CD4-positive, alpha-beta T cell treated with Interleukin-1 beta for 1 hour (primary cell): ENCODE data around the gene APLP2.
"Not testable (repeated sequence)": the region's sequence is repeated elsewhere in the genome, so short reads cannot be mapped to it uniquely, and the experiment has no call there.

Source experiments
- DNase-seq, 2 donors: peaks; one replicate each; pipeline ENCODE4 v3.0.0-alpha.2; 2020 to 2022

The APLP2 gene

GRCh38 chr11:130092661-130093060 is 23.0 kb downstream of the APLP2 start:
- no peak for DNase-seq

DNA sequence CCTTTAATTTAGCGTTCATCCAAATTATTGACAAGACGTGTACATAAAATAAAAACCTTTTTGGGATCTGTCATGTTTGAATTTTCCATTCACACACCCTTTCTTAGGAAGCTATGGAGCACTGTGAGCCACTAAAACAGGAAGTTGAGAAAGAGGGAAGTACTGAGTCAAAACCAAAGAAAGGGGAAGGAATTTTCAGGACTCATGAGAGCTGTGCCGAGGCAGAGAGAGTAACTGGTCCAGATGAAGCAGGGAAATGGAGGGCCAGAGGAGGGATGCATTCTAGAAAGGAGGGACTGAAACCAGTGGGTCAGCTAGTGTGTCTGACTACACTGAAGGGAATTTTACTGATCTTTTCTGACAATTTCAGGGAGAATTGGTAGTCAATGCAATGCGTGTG is 24.9 kb downstream of the APLP2 start:
- DNase-seq: no peak

DNA sequence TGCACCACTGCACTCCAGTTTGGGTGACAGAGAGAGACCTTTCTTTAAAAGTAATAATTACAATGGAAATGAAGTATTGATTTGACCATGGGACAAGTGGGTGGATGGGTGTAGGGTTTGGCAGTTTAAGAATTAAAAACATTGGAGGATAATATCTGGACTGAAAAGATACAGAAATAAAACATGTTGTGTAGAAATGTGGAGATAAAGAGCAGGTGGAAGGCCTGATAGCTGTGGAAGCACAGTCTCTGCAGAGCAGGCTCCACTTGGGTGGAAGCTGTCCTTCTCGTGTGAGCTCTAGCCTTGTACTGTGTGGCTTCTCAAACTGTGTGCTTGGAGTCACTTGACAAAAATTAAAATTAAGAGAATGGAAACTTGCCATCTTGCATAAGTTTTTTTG is 25.6 kb downstream of the APLP2 start:
- no peak for DNase-seq

GRCh38 chr11:130096042-130096441 is 26.3 kb downstream of the APLP2 start:
- DNase-seq: no peak

DNA sequence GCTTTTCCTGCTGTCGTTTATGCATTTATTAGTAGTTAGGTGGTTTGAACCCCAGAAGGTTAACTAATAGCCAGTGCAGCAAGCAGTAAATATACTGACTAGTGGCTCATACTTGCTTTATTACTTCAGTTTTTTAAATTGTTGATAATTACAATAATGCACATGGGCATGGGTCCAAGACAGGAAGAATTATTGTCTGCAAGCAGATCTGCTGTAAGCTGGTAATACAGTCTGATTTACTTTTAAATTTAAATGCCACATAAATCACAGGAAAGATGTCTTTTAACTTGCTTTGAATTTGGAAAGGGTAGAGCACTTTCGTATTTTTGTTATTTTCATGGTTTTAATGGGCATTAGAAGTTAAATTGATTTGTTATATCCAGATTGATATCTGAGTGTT is 27.1 kb downstream of the APLP2 start:
- DNase-seq: no peak

DNA sequence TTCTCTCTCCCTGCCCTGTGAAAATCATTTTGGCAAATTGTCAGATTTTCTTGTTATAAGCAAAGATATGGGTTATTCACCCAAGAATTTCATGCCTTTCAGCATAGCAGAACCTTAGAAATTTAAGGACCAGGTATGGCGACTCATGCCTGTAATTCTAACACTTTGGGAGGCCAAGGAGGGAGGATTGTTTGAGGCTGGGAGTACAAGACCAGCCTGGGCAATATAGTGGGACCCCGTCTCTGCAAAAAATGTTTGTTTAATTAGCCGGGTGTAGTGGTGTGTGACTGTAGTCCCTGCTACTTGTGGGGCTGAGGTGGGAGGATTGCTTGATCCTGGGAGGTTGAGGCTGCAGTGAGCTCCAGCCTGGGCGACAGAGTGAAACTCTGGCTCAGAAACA is 27.6 kb downstream of the APLP2 start:
- no peak for DNase-seq

DNA sequence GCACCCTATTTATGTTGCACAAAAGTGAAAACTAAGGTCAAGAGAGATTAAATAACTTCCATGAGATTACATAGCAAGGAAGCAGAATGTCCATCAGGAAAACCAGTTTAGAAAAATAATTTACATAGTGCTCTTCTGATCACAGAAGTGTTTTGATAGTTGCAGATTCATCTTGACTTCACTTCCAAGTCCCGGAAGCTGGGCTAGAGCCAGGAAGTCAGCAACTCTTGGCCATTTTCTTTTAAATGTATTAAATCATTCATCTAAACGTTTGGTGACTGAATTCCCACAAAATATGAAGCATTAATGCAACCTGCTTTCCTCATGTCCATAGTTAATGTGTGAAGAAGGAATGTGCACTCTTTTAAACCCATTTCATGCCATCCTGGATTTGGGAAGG is 29.7 kb downstream of the APLP2 start:
- DNase-seq: no peak

- no peak for DNase-seq
These were observed 30.8 kb downstream of the APLP2 start for GRCh38 chr11:130100381-130101095.

- DNase-seq: no peak
These were observed 32.0 kb downstream of the APLP2 start for GRCh38 chr11:130101661-130102060.

DNA sequence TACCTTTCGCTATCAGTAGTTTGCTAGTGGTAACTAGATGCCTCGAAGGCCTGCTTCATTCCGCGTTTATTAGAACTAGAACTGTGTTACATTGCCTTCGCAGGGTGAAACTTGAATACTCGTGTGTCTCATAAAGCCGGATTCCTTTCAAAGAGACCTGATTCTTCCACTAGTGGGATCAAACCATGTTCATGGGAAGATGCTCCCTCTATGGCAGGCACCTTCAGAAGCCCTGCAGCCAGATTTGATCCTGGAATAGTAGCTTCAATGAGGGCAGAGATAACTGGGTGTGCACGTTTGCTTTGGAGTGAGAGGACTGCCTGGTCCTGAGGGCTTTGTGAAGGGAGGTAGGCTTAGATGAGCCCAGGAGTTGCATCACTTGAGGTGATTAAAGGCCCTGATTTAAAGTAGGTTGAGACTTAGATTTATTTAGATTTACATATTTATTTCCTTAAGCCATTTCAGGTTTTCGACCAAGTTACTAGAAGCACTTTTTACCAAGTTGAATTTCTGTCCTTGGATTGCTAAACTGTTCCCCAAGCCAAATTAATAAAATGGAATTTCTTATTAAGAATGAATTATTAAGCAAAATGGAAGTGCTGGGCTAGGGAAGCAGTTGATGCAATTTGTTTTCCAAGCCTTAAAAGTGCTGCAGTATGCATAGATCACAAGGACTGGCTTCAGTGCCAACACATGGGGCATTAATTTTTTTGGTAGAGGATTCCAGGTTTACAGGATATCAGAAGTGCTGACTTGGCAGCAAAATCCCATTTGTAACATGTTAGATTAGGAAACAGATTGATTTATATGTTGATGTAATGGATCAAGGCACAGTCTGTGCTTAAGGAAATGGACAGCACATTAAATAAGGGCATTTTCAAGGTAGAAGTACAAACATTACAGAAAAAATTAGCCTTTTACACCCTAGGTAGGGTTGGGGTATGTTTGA is 32.9 kb downstream of the APLP2 start:
- no peak for DNase-seq

DNA sequence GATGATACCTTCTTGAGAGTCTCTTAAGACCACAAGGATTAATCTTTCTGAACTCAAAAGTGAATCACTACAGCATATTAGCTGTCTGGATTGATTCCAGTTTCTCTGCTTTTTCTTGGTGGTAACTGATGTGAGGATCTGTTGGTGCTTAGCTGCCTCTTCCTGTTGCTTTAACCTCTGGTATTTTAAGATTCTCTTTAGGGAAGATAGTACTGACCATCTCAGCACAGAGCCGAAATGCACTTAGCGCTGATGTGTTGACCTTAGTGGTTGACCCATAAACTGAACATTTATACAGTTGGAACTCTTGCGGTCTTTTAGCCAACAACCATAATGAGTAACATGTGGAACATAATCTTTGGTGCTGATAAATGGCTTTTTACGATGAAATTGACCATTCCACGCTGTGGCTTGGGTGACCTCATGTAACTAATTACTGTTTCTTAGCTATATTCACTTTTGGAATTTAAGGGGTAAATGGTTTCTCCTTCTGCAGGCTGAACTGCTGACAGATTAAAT is 33.7 kb downstream of the APLP2 start:
- no peak for DNase-seq

DNA sequence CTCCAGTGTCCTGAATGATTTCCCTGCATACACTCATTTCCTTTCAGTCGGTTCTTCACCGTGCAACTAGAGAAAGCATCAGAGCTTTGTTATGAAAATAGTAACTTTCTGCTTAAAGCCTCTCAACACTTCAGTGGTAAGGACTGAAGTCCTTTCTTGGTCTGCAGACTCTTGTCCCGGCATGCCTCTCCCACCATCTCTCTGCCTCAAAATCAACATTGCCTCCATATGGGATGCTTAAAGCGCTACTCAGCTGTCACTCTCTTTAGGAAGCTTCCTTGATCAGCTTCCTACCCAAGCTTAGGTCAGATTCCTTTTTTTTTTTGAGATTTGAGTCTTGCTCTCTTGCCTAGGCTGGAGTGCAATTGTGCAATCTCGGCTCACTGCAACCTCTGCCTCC is 36.7 kb downstream of the APLP2 start:
- DNase-seq: no peak

GRCh38 chr11:130108671-130109070 is 39.0 kb downstream of the APLP2 start:
- not testable (repeated sequence) for DNase-seq

DNA sequence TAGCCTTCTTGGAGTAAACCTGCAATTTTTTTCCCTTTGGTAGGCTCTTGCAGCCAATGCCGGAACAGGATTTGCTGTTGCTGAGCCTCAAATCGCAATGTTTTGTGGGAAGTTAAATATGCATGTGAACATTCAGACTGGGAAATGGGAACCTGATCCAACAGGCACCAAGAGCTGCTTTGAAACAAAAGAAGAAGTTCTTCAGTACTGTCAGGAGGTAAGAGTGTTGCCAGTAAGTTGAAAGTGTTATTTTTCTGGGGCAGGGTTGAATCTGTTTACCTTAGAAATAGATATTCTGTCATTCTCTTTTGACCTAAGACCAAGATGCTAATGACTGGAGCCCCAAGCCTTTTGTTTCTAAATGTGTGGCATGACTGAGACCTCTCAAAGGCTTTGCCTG is 39.7 kb downstream of the APLP2 start:
- DNase-seq: no peak

DNA sequence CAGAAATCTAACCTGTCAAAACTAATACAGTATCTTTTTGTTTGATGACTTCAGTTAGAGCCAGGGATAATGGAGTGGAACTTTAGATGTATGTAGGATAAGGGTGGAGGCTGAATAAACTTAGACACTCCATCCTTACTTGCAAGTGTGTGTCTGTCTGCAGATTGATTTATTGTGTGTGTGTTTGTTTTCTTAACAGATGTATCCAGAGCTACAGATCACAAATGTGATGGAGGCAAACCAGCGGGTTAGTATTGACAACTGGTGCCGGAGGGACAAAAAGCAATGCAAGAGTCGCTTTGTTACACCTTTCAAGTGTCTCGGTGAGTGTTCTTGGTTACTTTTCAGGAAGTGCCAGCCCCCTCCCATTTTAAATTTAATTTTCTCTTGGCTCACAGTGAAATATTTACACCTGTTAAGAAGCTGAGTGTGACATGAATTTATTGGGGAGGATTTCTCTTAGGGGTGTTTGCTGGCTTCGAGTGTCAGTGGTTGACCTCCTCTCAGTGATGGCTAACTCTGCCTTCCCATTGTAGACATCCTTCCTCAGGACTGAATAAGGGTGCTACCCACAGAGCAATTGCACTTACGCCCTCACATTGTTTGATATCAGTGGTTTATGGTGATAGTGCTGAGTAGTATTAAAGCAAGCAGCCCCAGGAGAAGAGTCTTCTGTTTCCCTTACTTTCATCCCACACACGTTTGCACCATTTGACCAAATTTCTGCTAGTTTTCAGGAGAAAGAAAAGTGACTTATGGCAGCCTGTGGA is 40.8 kb downstream of the APLP2 start:
- no peak for DNase-seq

- DNase-seq: no peak
These were observed 42.6 kb downstream of the APLP2 start for GRCh38 chr11:130112071-130112830.

DNA sequence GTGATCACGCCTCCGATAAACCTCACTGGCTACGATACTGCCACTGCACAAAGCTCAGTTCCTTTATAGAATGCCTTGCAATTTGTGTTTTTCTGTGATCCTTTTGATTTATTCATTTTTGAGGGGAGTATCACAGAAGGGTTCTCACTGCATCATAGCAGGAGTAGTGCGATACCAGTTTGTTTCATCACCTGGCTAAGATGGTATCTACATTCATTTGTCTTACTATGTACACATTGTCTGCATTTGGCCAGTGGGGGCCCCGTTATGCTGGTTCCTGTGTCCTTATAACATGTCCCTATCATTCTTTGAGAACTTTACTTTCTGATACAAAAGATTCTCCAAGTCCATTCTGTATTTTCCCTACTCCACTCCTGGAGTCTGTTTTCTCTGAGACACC is 44.6 kb downstream of the APLP2 start:
- DNase-seq: no peak

- no peak for DNase-seq
These were observed 45.0 kb downstream of the APLP2 start for GRCh38 chr11:130114726-130115125.

DNA sequence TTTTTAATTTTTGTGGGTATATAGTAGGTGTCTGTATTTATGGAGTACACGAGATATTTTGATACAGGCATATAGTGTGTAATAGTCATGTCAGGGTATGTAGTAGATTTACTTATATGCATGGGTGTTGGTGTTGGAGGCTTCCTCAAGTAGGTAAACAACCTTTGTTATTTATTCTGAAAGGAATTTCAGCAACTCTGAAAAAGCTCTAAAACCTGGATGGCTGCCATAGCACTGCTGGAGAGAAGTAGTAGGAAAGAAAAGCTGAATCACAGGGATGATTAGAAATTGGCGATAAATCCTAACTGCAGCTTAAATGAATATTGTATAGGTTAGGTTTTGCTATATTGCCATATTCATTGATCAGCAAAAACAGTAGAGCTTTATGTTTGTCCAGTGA is 45.5 kb downstream of the APLP2 start:
- no peak for DNase-seq

GRCh38 chr11:130118165-130118564 is 48.5 kb downstream of the APLP2 start:
- no peak for DNase-seq

- DNase-seq: peak; percentile 34 to 35
These were observed 49.1 kb downstream of the APLP2 start for GRCh38 chr11:130118636-130119387.

DNA sequence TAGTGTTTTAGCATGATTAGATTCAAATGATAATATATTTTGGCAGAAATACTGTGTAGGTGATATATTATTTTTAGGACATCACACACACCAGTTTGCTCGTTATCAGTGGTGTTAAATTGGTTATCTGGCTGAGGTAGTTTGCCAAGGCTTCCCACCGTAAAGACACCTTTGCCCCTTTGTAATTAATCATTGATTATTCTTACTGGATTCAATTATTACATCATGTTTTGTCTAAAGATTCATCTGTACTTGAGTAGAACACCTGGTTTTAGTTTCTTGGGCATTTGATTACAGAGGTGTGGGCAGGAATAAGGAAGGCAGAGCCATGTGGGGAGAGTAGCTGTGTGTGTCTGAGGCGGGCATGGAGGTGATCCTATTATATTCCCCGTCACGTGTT is 50.4 kb downstream of the APLP2 start:
- DNase-seq: no peak
